H4 (cell line): ENCODE results near the gene GTPBP1. TPM values are rescaled to one million over a fixed set of nuclear protein-coding genes. Genes with fewer than 3 reads are reported as not detected.
A peak's percentile ranks its signal among the peaks of the same experiment; 100 is the strongest.

ENCODE experiments used
- DNase-seq: peaks from one replicate; pipeline ENCODE4 v3.0.0-alpha.2; 2015; ENCODE audit warnings: low spot score
- total RNA-seq: library from RNA; depleted of rRNA; stranded (reverse); fragments of >200 nt; shearing (Covaris generic); gene quantifications from 2 replicates; pipeline ENCODE4 v1.2.3, GENCODE V29; 2014

Gene GTPBP1
- total RNA-seq, 1 experiment from 2014 or later: 12.1 TPM

DNA sequence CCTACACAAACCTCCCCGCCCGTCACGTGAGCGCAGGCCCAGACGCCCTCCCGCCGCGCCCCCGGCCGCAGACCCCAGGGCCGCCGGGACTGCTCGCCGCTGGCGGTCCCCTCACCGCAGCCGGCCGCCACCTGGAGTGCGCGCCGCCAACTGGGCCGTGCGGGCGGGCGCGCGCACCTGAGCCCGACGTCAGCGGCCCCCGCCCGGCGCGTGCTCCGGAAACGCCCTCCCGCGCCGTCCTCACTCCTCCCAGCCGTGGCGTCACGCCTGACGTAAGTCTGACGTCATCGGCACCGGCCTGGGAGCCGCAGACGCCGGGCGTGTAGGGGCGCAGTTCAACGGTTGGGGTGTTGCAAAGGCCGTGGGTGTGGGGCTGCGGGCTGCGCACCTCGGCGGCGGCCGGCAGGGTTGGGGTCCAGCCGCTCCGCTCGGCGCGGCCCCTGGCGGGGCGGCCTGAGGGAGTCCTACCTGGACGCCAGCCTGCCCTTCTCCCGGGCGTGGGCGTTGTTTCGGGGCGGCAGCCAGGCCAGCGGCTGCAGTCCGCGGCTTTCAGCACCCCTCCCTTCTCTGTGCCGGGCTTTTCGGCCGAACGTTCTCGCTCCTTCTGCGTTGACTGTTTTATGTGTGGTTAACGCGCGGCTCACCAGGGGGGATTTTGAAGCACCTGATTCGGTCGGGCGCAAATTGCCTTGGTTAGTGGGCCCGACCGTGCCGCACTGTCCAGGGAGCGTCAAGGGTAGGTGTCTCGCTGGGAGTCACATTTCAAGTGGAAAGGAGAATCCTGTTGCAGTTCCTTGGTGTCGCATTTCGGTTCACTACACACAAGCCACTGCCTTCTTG lies 4.7 kb upstream of the GTPBP1 start, which contains the start of gene JOSD1:
JOSD1 (minus strand) TSS at position 155 of the 840 bp plus-strand sequence. CDS start 956 bp downstream, outside the sequence.
- DNase-seq: peak; percentile 89

DNA sequence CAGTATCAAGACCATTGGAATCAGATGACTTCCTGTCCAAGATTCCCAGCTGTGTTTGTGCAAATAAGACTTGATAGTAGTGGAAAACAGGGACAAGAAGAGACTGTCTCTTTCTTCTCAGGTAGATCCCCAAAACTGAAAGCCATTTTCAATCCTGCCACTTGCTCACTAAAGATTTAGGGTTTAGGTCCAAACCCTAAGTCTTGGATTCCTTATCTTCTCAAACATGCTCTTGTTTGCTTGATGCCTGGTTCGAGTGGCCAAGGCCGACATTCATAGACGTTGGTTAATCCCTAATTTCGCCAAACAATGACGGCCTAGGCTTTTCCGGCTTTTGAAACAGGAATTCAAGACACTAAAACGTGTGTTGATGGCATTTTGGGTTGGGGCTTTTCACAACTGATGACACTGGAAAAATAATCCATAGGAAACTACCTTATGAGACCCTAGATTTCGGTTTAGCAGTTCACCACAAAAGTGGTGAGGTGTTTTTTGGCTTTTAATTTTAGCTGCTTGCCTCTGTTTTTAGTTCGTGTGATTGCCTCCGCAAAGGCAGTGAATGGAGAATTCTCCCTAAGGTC lies 1.0 kb upstream of the GTPBP1 start:
- no peak for DNase-seq

DNA sequence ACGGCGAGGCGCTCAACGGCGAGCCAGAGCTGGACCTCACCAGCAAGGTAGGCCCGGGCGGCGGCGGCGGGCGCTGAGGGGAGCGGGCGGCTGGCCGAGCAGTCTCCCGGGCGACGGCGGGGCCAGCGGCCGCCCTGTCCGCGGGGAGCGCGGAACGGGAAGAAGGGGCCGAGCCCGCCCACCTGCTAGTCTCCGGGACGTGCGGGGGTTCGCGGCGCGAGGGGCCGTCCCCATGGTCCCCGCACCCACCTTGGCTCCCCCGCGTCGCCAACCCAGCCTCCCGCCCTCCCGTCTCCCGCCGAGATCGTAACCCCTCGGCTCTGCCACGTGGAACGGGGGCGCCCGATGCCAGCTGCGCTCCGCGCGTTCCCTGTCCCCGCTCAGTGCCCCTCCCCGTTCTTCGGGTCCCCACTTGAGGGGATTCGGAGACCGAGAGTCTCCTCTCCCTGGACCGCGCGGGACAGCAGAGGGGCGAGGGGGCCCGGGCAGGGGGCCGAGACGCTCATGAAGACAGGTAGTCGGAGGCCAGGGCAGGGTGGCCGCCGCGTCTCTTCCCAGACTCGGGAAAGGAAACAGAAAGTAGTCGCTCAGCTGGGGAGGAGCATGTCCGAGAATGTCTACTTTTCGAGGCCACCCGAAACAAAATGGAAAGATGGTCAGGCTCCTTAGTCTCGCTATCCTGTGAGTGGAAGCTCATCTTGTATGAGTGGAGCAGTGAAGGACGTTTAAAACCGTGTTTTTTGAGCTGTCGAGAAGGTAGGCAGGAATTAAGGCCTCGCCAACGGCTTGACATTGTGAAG lies 557 bp downstream of the GTPBP1 start:
- DNase-seq: no peak

- DNase-seq: no peak
Observed at GRCh38 chr22:38706901-38707195, 1.1 kb downstream of the GTPBP1 start.

DNA sequence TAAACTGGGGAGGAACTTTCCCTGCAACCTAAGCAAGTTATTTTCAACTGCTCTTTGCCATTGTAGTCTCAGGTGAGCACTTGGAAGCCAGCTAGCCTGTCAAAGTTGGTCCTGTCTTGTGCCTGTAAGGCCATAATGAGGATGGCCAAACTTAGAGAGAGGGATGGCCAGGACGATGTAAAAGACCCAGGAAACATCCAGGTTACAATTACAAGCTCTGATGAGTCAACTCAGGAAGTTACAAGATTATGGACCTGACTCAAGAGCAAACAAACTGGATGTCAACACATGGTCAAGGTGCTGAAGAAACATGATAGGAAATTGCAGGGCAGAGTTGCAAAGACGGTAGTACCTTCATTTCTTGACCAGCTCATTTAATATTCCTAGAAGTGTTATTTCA lies 1.6 kb downstream of the GTPBP1 start:
- peak; percentile 33 for DNase-seq

DNA sequence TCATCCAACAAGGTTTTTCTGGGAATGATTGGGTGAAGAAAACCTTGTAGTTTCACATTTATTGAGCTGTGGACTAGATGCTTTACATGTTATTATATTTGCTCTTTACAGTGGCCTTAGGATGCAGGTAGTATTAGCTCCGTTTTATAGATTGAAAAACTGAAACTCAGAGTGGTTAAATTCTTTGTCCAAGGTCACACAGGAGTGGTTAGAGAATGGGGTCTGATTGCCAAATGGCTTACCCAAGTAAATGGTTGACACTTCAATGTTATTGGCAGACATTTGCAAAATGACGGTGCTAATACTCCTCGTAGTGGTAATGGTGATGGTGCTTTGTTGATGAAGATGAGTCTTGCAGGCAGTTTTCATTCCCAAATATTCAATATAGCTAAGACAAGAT lies 2.2 kb downstream of the GTPBP1 start:
- DNase-seq: no peak

- no peak for DNase-seq
Observed at GRCh38 chr22:38709306-38709705, 3.6 kb downstream of the GTPBP1 start.

- no peak for DNase-seq
Observed at GRCh38 chr22:38710351-38710750, 4.6 kb downstream of the GTPBP1 start.

DNA sequence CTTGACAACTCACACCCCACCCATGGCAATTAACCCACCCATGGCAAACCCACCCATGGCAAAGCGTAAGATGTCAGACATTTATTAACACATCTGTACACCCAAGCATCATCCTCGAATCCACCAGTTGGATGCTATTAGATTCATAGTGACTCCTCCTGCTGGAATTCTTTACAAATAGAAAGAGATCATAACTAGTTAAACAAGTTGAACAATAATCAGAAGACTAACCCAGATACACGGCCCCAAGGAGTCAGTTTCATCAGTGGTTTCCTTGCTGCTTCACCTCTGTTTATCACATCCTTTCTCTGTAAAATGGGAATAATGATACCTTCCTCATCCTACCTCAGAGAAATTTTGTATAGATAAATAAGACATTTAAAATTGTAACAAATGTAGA lies 5.1 kb downstream of the GTPBP1 start:
- no peak for DNase-seq

DNA sequence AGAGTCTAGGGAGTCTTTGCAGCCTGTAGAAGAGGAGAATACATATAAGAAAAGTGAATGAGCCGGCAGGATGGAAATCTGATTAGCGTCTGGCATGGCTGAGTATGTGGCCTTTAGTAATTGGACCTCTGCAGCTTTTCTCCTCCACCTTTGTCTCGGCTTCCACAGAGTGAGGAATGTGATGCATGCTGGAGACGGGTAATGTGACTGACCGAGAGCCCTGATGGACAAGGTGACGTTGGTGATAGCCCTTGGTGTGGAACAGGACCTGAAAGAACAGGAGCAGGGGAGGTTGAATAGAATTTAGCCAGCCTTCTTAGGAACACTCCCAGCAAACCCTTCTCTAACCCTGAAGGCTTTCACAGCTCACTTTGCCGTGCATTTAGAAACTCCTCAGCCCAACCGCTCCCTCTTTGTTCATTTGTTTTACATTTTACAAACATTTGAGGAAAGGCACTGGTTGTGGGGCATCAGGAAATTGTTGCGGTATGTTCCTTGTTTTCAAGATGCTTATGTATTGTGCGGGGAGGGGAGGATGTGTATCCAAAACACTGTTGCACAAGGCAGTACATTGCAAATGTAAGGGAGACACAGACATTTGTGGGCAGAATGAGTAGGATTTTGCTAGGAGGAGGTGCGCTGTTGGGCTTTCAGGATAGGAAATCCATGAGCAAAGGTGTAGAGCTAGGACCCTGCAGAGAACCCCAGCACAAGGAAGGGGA lies 6.9 kb downstream of the GTPBP1 start:
- no peak for DNase-seq

DNA sequence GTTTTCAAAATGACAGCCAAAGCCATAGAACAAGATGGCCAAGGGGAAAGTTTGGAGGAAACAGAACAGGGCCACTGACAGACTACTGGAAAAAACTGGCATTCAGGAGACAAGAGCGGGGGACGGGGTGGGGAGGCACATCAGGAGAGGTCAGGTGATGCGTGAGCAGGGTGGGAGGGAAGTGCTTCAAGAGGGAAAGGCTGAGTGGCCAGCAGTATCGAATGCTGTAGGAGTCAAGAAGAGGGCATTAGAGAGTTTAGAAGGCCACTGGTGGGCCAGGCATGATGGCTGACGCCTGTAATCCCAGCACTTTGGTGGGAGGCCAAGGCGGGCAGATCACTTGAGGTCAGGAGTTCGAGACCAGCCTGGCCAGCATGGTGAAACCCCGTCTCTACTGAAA lies 8.2 kb downstream of the GTPBP1 start:
- DNase-seq: no peak

DNA sequence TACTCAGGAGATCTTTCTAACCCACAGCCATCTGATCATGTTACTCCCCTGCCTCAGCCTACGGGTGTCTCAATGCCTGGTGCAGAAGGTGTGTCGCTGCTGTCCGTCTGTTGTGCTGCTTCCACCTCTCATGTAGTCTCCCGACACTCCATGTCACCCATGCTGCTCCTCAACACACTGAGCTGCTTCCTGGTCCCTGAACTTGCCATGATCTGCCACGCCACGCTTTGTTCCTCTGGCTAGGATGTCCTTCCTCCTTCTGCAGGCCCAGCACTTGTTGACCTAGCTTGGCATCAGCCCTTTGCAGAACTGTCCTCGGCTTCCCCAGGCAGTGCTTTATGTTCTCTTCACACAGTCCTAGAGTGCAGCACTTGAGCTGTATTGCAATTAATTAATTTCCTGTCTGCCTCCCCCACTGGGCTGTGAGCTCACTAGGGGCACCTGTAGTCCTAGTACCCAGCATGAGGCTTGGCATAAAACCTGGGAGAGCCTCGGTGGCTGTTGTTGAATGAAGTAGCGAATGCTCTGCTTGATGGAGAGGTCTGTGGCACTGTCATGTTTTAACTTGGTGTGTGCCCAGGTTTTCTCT lies 9.5 kb downstream of the GTPBP1 start:
- DNase-seq: no peak

GRCh38 chr22:38715852-38716251 lies 10.1 kb downstream of the GTPBP1 start:
- DNase-seq: no peak

- no peak for DNase-seq
Observed at GRCh38 chr22:38716271-38716670, 10.5 kb downstream of the GTPBP1 start.

- DNase-seq: no peak
Observed at GRCh38 chr22:38716826-38717225, 11.1 kb downstream of the GTPBP1 start.

- DNase-seq: no peak
Observed at GRCh38 chr22:38717244-38717643, 11.5 kb downstream of the GTPBP1 start.

- DNase-seq: peak; percentile 88
Observed at GRCh38 chr22:38718414-38718813, 12.7 kb downstream of the GTPBP1 start.

DNA sequence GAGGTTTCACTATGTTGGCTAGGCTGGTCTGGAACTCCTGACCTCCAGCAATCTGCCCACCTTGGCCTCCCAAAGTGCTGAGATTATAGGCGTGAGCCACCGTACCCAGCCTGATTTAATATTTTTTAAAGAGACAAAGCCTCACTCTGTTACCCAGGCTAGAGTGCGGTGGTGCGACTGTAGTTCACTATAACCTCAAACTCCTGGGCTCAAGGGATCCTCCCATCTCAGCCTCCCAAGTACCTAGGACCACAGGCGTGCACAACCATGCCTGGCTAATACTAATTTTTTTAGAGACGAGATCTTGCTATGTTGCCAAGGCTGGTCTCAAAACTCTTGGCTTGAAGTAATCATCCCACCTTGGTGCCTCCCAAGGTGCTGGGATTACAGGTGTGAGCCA lies 13.5 kb downstream of the GTPBP1 start:
- no peak for DNase-seq

GRCh38 chr22:38720350-38720749 lies 14.6 kb downstream of the GTPBP1 start:
- no peak for DNase-seq

GRCh38 chr22:38721551-38721950 lies 15.8 kb downstream of the GTPBP1 start:
- DNase-seq: no peak

DNA sequence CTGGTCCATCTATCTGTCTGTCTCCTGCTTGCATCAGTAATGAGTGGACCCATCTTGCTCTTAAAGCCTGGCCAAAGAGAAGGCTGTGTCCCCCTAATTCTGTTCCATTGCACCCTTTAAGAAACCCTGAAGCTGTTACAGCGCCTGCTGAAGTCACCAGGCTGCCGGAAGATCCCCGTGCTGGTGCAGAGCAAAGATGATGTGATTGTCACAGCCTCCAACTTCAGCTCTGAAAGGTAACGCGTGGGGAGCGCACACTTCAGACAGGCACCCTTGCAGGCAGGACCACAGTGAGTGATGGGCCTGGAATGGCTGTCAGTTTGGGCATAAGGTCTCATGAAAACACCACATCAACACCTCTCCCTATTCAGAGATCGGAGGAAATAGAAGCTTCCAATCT lies 18.4 kb downstream of the GTPBP1 start:
- no peak for DNase-seq
